Hindlimb muscle (tissue), 1 donor: ENCODE measurements around the gene ABCC8. TPM values are rescaled to one million over a fixed set of nuclear protein-coding genes. Genes with fewer than 3 reads are reported as not detected.

Experiments used
- DNase-seq: peaks from one replicate; pipeline ENCODE4 v3.0.0-alpha.2; 2013
- polyA plus RNA-seq: library from polyadenylated mRNA; unstranded; fragments of 120-200 nt; gene quantifications from one replicate; pipeline ENCODE4 v1.2.1, GENCODE V29; 2013; ENCODE audit not compliant: insufficient read length

ABCC8 gene
- polyA plus RNA-seq: 3.5 TPM

- no peak for DNase-seq
These were observed at the start of gene ABCC8 for GRCh38 chr11:17476317-17477083. ABCC8 (minus strand) TSS chr11:17476845; CDS start chr11:17476776, 69 bp downstream.

DNA sequence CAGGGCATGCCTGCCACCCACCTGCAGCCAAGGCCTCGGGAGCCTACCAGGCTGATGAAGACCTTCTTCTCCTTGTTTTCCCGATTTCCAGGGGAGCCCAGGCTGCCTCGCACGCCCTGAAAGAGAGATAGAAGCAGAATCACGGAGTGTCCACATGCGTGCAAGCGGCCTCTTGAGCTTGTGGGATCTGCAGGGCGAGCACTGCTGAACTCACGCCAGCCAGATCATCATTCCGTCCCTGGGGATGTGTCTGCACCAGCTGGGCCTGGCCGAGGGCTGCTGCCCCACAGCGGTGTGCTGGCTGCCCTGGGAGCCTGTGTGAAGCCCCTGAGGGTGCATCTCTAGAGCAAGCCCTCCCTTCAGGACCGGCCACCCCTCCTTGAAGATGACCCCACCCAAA is 49.7 kb upstream of the ABCC8 start:
- no peak for DNase-seq

DNA sequence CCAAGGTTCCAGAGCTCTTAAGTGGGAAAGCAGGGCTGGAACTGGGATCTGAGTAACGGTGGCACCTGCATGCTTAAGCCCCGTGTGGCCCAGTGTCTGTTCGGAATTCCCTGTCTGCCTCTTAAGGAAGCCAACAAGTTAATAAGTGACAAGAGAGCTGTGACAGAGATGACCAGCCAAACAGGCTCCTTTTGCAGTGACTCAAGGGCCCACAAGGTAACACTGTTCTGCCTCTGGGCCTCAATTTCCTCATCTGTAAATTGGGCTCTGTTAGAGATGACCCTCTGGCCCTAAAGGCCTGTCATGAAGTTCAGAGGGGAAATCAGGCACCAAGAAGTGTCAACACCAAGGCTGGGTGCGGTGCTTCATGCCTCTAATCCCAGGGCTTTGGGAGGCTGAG is 48.9 kb upstream of the ABCC8 start:
- DNase-seq: no peak

DNA sequence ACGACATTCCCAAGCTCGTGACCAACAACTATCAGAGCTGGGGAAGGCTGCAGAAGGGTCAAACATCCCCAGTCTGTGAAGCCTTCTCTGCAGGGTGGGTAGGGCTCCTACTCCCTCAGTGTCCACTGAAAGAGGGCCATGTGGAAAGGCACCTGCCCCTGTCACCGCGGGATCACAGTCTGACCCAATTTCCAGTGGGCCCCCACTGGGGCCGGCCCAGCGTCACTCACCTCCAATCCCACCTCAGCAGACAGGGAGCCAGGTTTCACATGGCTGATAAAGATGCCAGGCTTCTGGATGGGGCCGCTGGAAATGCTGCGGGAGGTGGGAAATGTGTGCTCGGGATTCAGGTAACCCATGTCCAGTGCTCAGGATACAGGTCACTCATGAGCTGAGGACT is 47.6 kb upstream of the ABCC8 start:
- DNase-seq: no peak

DNA sequence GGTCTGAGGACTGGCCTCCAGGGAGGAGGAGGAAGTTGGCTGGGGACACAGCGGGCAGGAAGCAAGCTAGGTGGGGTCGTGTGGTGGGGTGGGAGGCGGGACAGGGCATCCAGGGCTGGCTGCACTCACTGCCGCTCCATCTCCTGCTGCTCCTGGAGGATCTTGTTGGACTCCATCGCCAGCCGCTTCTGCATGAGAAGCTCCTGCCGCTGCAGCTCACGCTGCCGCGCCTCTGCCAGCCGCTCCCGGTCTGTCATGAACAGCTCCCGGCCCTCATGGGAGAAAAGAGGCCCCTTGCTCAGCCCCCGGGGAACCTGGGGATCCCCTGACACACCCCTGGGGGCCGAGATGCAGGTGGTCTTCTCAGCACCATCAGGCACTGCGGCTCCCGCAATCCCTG is 46.0 kb upstream of the ABCC8 start:
- no peak for DNase-seq

GRCh38 chr11:17521106-17521900 is 44.7 kb upstream of the ABCC8 start:
- no peak for DNase-seq

DNA sequence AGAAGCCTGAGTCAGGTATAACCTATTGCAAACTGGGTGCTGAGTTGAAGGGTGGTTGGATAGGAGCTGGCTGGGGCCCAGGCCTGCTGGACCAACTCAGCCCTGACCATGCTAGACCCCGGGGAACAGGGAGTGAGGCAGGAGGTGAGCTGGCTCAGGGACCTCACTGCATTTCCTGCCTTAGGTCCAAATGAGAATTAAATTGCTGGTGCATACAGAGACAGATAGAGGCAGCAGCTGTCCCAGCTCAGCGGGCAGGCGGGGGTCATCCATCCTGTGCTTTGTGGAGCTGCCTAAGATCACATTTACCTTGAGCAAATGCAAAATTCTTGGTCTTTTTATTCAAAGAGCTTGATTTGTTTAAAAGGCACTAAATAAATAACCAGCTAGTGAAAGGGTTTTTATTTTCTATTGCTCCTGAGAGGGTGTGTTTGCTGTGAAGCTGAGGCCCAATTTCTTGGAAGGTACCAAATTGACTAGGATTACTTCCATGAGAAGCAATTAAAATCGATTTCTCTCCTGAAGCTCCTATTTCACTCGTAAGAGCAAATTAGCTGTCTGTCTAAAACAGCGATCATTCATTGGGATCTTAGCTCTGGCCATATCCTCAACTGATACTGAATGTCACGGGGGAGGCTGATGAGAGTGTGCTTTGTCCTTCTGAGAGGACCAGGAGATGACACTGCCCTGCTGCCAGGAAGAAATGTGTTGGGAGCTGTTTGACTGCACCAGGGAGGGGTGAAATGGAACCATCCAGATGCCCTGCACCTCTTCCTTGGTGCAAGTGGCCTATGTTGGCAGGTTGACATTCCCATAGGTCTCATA is 42.6 kb upstream of the ABCC8 start:
- no peak for DNase-seq

DNA sequence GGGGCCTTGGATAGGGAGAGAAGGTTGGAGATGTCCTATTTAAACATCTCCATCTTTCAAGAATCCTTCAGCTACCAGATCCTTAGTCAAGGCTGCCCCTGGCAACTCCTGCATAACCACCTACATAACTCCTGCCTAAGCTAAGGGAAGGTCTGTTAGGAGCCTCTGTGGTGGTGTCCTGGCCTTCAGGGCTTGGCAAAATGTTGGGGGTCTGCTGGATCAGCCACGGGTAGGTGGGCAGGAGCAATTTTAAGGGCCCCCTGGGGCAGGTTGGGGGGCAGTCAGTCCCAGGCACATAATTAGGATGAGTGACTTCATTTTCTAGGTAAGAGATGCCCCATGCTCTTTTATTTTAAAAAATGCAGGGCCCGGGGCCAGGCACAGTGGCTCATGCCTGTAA is 41.7 kb upstream of the ABCC8 start:
- no peak for DNase-seq

- DNase-seq: no peak
These were observed 40.5 kb upstream of the ABCC8 start for GRCh38 chr11:17517186-17517585.

GRCh38 chr11:17516551-17517150 is 40.0 kb upstream of the ABCC8 start:
- DNase-seq: no peak

DNA sequence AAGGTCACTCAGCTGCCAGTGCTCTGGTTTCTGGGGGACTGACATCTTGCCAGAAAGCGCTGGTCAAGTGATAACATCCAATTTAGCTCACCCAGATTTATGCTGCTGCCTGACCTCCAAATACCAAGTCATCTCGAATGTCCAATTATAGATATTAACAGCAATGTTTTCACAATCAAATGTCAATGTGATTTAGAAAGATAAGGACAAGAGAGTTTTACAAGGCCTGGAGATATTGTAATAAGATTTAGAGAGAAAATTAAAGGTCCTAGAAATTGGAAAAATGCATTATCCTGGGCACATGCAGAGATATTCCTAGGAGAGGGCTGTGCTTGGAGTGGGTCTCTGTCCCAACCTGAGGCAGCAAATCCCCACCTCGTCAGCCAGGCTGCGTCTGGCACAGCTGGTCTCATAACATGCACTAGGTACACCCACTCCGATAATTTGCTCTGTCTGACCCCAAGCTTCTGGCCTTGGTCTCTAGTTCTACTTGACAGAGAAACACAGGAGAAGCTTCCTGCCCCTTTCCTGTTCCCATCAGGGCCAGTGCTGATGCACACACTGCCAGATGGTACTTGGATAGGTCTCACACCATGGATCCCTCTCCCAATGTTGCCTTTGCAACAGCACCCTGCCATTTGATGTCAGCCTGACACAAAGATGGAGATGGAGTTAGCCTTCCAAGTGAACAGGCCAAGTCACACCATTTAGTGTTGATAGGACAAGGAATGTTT is 39.0 kb upstream of the ABCC8 start:
- no peak for DNase-seq

DNA sequence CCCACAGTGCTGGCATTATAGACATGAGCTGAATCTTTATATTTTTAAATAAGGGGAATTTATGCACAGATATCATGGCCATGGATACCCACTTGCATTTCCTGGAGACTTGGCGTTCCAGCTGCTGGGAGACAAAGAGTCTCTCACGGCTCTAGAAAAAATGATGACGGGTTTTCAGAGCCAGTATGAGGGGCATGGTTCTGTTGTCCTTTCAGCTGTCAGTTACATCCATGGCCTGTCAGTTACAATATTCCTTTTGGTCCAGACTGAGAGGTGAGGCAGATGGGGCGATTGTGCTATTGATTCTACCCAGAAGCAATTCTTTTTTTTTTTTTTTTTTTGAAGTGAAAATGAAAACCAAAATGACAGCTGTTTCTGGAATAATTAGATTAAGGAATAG is 37.8 kb upstream of the ABCC8 start:
- no peak for DNase-seq

- no peak for DNase-seq
These were observed 37.2 kb upstream of the ABCC8 start for GRCh38 chr11:17513853-17514252.

DNA sequence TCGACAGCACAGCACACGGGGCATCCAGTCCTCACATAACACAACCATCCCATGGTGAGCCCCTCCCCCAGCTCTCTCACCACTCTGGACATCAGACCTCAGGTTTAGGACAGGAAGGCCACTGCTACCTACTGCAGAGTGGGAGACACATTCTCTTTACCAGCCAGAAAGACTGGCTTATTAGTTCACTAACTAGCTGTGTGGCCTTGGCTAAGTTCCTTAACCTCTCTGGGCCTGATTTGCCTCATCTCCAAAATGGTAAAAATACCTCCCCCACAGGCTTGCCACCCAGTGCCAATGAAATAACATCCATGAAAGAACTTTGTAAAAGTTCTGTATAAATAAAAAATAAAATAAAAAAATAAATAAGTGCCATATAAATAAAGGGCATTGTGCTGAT is 35.5 kb upstream of the ABCC8 start:
- DNase-seq: no peak

- DNase-seq: no peak
These were observed 34.9 kb upstream of the ABCC8 start for GRCh38 chr11:17511571-17511970.

- no peak for DNase-seq
These were observed 34.0 kb upstream of the ABCC8 start for GRCh38 chr11:17510507-17511206.

- no peak for DNase-seq
These were observed 32.1 kb upstream of the ABCC8 start for GRCh38 chr11:17508791-17509190.

DNA sequence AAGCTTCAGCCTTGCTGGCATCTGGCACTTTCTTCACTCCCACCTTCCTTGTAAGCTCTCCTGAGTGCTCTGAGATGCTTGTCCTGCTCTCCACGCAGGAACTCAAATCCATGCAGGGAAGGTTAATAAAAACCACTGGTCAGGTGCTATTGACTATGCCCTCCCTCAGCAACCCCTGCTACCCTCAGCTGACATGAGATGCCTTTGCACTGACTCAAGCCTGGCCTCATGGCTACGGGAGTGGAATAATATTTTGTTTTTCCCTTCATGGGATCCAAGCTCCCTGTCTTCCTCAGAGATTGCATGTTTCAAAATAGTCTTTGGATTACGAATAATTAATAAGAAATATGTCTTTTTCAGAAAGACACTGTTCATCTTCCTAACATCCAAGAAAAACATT is 31.7 kb upstream of the ABCC8 start:
- DNase-seq: no peak

- DNase-seq: no peak
These were observed 31.1 kb upstream of the ABCC8 start for GRCh38 chr11:17507773-17508172.

DNA sequence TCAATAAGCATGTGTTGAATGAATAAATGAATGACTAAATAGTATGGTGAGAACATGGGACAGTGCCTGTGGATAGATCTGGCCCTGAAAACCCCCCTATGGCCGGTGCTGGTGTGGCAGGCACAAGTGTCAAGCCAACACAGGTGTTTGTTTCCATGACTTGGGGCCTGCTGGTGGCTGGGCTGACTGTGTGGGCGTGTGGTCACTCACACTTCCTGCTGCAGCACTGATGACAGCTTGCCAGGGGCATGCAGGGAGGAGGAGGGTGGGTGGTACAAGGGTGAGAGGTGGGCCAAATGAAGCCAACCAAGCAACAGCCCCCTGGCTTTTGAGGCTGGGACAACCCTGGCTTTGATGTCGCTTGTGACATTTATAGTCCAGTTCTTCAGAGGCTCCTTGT is 30.3 kb upstream of the ABCC8 start:
- DNase-seq: no peak

DNA sequence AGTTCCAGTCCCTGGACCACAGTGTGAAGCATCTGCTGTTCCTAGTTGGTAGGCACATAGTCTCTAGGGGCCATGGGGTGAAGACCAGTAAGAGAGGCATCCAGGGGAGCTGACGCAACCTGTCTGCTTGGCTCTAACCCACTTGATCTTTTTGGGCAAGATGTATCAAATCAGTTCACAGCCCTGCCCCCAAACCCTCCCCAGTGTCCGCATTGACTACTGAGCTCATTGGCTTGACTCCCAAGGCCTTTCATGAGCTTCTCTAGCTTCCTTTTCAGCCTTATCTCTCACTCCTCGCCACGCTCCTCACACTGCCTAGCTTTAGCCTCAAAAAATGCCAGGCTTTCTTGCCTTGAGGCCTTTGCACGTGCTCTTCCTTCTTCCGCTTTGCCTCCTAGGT is 29.7 kb upstream of the ABCC8 start:
- DNase-seq: no peak
